ENCODE results near the gene CD2AP. TPM values are rescaled to one million over a fixed set of nuclear protein-coding genes. Genes with fewer than 3 reads are reported as not detected.

CD2AP gene
- total RNA-seq, 2 experiments from 2014 or later = 28.3 to 29.2 TPM

- Mint-ChIP-seq H3K4me3 (no peak overlapping the region), H3K27ac (no peak overlapping the region)
- no peak for ATAC-seq
These were observed 42.7 kb downstream of the CD2AP start for GRCh38 chr6:47520282-47520681.

DNA sequence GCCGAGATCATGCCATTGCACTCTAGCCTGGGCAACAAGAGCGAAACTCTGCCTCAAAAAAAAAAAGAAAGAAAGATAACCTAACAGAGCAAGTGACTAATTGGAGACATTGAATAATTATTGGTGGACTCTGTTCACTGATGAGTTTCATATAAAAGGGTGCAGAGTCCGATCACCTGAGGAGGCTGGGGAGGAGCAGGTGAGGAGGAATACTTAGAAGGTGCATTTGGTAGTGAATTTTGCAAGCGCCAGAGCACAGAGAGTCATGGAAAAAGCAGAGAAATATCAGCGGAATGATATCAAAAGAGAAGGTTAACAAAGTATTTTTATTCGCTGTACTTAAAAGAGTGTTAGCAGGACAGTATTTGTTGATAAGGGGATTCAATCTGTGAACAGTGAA is 44.4 kb downstream of the CD2AP start:
- ChIA-PET CTCF (no interaction called here), POLR2A (interaction anchor here (0.6 kb wide), 1 partner anchor 57 kb away, joined by 4 read pairs; no protein-coding TSS in a partner anchor)
- TF ChIP-seq, protein P1, sequence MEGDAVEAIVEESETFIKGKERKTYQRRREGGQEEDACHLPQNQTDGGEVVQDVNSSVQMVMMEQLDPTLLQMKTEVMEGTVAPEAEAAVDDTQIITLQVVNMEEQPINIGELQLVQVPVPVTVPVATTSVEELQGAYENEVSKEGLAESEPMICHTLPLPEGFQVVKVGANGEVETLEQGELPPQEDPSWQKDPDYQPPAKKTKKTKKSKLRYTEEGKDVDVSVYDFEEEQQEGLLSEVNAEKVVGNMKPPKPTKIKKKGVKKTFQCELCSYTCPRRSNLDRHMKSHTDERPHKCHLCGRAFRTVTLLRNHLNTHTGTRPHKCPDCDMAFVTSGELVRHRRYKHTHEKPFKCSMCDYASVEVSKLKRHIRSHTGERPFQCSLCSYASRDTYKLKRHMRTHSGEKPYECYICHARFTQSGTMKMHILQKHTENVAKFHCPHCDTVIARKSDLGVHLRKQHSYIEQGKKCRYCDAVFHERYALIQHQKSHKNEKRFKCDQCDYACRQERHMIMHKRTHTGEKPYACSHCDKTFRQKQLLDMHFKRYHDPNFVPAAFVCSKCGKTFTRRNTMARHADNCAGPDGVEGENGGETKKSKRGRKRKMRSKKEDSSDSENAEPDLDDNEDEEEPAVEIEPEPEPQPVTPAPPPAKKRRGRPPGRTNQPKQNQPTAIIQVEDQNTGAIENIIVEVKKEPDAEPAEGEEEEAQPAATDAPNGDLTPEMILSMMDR (IDR thresholded peaks at IDR 0.05) = no peak
- H3K4me3 Mint-ChIP-seq = no peak overlapping the region
- no peaks in the 10 kb centered on the region for H3K9me3 Mint-ChIP-seq
- peaks cover 54% of the 10 kb centered on the region for H3K4me1 Mint-ChIP-seq (ENCODE audit: low read depth)
- ATAC-seq (no peak), DNase-seq (no peak)
- peaks cover 7% of the 10 kb centered on the region for H3K36me3 Mint-ChIP-seq (ENCODE audit: low read depth)
- H3K27me3 Mint-ChIP-seq = no peaks in the 10 kb centered on the region
- intact Hi-C loops (cut with micrococcal nuclease) = no loop called here
- no peak overlapping the region for H3K27ac Mint-ChIP-seq

More at GRCh38 chr6:47520282-47520681, 42.7 kb downstream of the CD2AP start:
- H3K36me3 Mint-ChIP-seq (ENCODE audit: low read depth) = peaks cover 10% of the 10 kb centered on the region
- H3K27me3 Mint-ChIP-seq = no peaks in the 10 kb centered on the region
- no peak for DNase-seq
- intact Hi-C loops (cut with micrococcal nuclease) = no loop called here
- CTCF ChIA-PET = interaction anchor here (1.1 to 1.2 kb wide), 2 partner anchors 9 to 18 kb away, joined by 3 to 4 read pairs; no protein-coding TSS in a partner anchor
- POLR2A ChIA-PET = no interaction called here
- H3K9me3 Mint-ChIP-seq = peaks cover 1% of the 10 kb centered on the region
- H3K4me1 Mint-ChIP-seq (ENCODE audit: low read depth) = peaks cover 57% of the 10 kb centered on the region
- TF ChIP-seq, protein P1 (IDR thresholded peaks at IDR 0.05) = no peak

DNA sequence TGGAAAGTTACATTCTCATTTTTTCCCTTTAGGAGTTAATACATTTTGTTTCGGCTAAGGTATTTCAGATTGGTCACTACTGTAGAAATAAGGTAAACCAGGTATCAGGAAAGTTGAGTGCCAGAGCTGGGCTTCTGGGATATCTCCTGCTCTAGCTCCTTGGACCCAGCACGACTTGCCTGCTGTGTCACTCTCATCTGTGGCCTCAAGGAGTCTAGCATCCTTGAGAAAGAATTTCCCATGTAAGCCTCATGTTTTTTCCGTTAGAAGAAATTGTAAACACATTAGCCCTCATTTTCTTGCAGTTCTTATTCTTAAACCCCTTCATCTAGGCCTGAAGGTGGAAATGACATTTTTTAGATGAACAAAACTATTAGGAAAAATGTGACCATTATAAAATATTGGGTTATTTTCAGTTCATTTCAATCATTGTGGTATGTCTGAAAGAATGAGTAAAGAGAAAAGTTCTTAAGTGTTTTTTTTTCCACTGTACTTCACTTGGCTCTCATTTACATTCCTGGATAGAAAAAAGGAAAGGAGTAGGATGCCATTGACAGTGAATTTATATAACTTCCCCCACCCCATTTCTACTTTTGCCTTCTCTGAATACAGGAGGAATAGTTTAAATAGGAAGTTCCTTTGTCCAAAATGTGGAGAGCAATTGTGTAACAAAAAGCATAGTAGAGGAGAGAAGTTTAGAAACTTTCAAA is 46.7 kb downstream of the CD2AP start:
- H3K27ac Mint-ChIP-seq = no peak overlapping the region
- H3K4me1 Mint-ChIP-seq (ENCODE audit: low read depth) = peaks cover 41% of the 10 kb centered on the region
- no peaks in the 10 kb centered on the region for H3K27me3 Mint-ChIP-seq
- TF ChIP-seq, protein P1 (IDR thresholded peaks at IDR 0.05) = no peak
- CTCF ChIA-PET = no interaction called here
- H3K36me3 Mint-ChIP-seq (ENCODE audit: low read depth) = peaks cover 22% of the 10 kb centered on the region
- no peak for ATAC-seq
- no peak overlapping the region for H3K4me3 Mint-ChIP-seq
- POLR2A ChIA-PET = no interaction called here
- intact Hi-C loops (cut with micrococcal nuclease) = no loop called here
- no peak for DNase-seq
- H3K9me3 Mint-ChIP-seq = no peaks in the 10 kb centered on the region

DNA sequence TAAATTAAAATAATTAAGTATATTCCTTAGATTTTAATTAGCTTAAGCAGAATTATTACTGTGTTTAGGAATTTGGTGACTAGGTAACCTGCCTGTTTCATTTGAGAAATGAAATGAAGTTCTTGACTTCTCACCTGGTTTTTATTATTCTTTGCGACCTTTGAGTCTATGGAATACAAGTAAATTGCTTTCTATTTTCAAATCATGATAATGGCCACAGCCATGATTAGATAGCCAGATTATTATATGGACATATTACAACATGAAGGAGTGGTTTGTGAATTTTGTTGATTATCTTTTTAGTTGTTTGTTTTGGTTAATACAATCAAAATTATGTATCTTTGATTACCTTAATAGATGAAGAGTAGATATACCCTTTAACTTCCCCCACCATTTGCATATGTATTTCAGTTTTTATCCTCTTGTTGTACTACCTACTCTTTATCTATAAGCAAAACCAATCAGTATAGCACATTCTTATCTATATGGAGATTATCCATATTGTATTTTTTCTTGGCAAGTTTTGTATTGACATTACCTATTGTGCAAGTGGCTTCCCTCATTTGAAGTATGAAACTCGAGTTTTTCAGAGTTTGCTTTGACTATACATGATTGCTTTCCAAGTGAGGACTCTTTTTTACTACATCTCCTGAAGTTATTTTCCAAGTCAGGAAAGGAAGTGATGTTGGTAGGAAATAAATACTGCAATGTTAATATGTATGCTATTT is 47.9 kb downstream of the CD2AP start:
- Mint-ChIP-seq H3K27ac (no peak overlapping the region), H3K4me3 (no peak overlapping the region), H3K9me3 (no peaks in the 10 kb centered on the region), H3K36me3 (ENCODE audit: low read depth) (peaks cover 22% of the 10 kb centered on the region), H3K4me1 (ENCODE audit: low read depth) (peaks cover 33% of the 10 kb centered on the region), H3K27me3 (no peaks in the 10 kb centered on the region)
- intact Hi-C loops (cut with micrococcal nuclease) = no loop called here
- ATAC-seq (no peak), DNase-seq (no peak)
- TF ChIP-seq, protein P1 (IDR thresholded peaks at IDR 0.05) = no peak
- CTCF ChIA-PET = no interaction called here
- POLR2A ChIA-PET = no interaction called here

DNA sequence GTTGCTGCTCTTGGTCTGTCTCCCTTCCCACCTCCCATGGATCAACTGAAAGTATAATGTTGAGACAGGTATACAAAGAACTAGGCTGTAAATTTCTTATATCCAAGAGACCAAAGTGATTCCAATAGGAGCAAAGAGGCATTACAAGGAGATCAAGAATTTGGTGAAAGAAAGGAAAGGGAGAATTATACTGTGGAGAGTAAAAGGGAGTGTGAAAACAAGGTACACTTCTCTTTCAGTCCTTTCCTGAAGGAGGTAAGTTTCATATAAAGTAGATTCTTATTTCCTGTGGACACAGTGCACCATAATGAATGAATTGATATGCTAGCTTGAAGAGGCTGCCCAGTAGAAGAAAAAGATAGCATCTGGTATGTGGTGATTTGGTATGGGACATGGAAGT is 49.7 kb downstream of the CD2AP start:
- ATAC-seq (no peak), DNase-seq (no peak)
- CTCF ChIA-PET = no interaction called here
- H3K9me3 Mint-ChIP-seq = no peaks in the 10 kb centered on the region
- no peaks in the 10 kb centered on the region for H3K27me3 Mint-ChIP-seq
- H3K4me3 Mint-ChIP-seq = no peak overlapping the region
- peaks cover 22% of the 10 kb centered on the region for H3K36me3 Mint-ChIP-seq (ENCODE audit: low read depth)
- TF ChIP-seq, protein P1 (IDR thresholded peaks at IDR 0.05) = no peak
- POLR2A ChIA-PET = no interaction called here
- intact Hi-C loops (cut with micrococcal nuclease) = no loop called here
- peaks cover 26% of the 10 kb centered on the region for H3K4me1 Mint-ChIP-seq (ENCODE audit: low read depth)
- no peak overlapping the region for H3K27ac Mint-ChIP-seq
